Measurements from ENCODE around the gene EPG5. TPM values are rescaled to one million over a fixed set of nuclear protein-coding genes. Genes with fewer than 3 reads are reported as not detected.
"Not testable (repeated sequence)": the region's sequence is repeated elsewhere in the genome, so short reads cannot be mapped to it uniquely, and the experiment has no call there.

The EPG5 gene
- total RNA-seq, 1 experiment from 2014 or later = 22.7 TPM

DNA sequence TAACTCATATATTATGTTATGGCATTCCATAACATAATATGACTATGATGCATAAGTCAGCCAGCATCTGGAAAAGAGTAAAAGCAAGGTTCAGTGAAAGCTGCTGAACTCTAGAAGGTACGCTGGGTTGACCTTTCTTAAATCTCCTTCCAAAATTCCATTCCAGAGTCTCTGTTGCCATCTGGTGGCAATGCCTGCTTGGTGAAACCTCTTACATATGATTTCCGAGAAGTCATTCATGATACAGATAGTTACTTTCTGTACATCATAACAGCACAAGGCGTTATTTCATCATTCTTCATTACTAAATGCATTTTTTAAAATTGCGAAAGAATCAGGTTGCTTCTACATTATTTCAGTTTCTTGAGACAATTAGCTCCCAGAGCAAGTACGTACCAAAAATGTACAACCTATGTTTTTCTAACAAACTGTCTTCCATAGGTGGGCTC is 7.0 kb upstream of the EPG5 start:
- ChIA-PET CTCF (interaction anchor here (0.7 to 3.6 kb wide), 4 partner anchors 64 to 138 kb away, joined by 3 to 34 read pairs (median 6); no protein-coding TSS in a partner anchor), POLR2A (interaction anchor here (0.6 to 0.7 kb wide), 2 partner anchors 17 to 98 kb away, joined by 6 to 8 read pairs; no protein-coding TSS in a partner anchor)
- H3K27me3 Mint-ChIP-seq (ENCODE audit: low read depth) = peaks cover 10% of the 10 kb centered on the region
- no peak overlapping the region for H3K27ac Mint-ChIP-seq
- no peak overlapping the region for H3K4me3 Mint-ChIP-seq
- ATAC-seq = peak; percentile 36
- TF ChIP-seq SMAD3 (CRISPR knock-in tag; IDR thresholded peaks at IDR 0.05; ENCODE audit: borderline replicate concordance) (no peak), GRHL2 (CRISPR knock-in tag; IDR thresholded peaks at IDR 0.05; ENCODE audit: insufficient replicate concordance, severe bottlenecking) (no peak), CREB1 (CRISPR knock-in tag; IDR thresholded peaks at IDR 0.05) (no peak), RORB (CRISPR knock-in tag; IDR thresholded peaks at IDR 0.05) (no peak), FOXK1 (CRISPR knock-in tag; IDR thresholded peaks at IDR 0.05) (no peak), ZNF317 (CRISPR knock-in tag; IDR thresholded peaks at IDR 0.05; ENCODE audit: borderline replicate concordance, low read depth) (no peak), HMGA2 (CRISPR knock-in tag; IDR thresholded peaks at IDR 0.05) (no peak), ZNF138 (CRISPR knock-in tag; conservative IDR thresholded peaks at IDR 0.05) (no peak), EMX1 (CRISPR knock-in tag; IDR thresholded peaks at IDR 0.05) (no peak), MXD4 (CRISPR knock-in tag; IDR thresholded peaks at IDR 0.05; ENCODE audit: borderline replicate concordance) (no peak), SP1 (CRISPR knock-in tag; conservative IDR thresholded peaks at IDR 0.05) (no peak), ZNF423 (CRISPR knock-in tag; IDR thresholded peaks at IDR 0.05) (no peak)
- TF ChIP-seq, protein P1, sequence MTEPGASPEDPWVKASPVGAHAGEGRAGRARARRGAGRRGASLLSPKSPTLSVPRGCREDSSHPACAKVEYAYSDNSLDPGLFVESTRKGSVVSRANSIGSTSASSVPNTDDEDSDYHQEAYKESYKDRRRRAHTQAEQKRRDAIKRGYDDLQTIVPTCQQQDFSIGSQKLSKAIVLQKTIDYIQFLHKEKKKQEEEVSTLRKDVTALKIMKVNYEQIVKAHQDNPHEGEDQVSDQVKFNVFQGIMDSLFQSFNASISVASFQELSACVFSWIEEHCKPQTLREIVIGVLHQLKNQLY (CRISPR knock-in tag; IDR thresholded peaks at IDR 0.05) = no peak
- TF ChIP-seq, protein P2, sequence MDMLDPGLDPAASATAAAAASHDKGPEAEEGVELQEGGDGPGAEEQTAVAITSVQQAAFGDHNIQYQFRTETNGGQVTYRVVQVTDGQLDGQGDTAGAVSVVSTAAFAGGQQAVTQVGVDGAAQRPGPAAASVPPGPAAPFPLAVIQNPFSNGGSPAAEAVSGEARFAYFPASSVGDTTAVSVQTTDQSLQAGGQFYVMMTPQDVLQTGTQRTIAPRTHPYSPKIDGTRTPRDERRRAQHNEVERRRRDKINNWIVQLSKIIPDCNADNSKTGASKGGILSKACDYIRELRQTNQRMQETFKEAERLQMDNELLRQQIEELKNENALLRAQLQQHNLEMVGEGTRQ (CRISPR knock-in tag; IDR thresholded peaks at IDR 0.05) = no peak
- TF ChIP-seq, protein P3, sequence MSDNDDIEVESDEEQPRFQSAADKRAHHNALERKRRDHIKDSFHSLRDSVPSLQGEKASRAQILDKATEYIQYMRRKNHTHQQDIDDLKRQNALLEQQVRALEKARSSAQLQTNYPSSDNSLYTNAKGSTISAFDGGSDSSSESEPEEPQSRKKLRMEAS (CRISPR knock-in tag; IDR thresholded peaks at IDR 0.05) = no peak
- DNase-seq (ENCODE audit: low spot score) = peak; percentile 40
- no peaks in the 10 kb centered on the region for H3K9me3 Mint-ChIP-seq
- peaks cover 15% of the 10 kb centered on the region for H3K4me1 Mint-ChIP-seq
- no peaks in the 10 kb centered on the region for H3K36me3 Mint-ChIP-seq

DNA sequence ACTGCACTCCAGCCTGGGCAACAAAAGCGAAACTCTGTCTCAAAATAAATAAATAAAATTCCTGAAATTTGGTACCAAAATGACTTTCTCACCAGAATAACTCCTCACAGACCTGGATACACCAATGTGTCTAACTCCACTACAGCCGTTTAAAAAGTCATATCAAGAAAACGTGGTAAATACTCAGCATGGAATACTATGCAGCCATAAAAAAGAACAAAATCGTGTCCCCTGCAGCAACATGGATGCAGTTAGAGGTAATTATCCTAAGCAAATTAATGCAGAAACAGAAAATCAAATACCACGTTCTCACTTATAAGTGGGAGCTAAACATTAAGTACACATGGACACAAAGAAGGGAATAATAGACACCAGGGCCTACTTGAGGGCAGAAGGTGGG is 2.2 kb downstream of the EPG5 start:
- DNase-seq (ENCODE audit: low spot score); H3K4me1 Mint-ChIP-seq; CTCF ChIA-PET; H3K27ac Mint-ChIP-seq; H3K9me3 Mint-ChIP-seq; ATAC-seq; POLR2A ChIA-PET; H3K36me3 Mint-ChIP-seq: not testable (repeated sequence)
- peak overlapping the region; percentile 50 for H3K4me3 Mint-ChIP-seq
- H3K27me3 Mint-ChIP-seq (ENCODE audit: low read depth) = peaks cover 20% of the 10 kb centered on the region

DNA sequence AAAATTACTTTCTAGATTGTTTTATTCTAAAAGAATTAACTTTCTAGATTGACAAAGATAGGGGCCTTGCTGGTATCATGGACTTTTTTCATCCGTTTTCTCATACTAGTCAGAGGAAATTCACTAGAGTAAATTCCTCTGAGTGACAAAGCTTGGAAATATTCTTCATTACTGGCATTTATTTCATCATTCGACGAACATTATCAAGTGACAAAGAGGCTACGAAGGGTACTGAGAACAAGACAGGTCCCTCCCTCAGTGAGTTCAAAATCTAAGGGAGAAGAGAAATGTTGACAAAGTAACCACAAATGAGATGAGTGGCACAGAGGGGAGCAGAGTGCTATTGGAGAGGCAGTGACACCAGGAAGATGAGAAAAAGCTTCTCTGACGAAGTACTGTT is 4.3 kb downstream of the EPG5 start:
- peak overlapping the region; percentile 57; the same call in 1 of the 2 replicates for H3K27ac Mint-ChIP-seq
- peaks cover 3% of the 10 kb centered on the region; the same call in 1 of the 2 replicates for H3K4me1 Mint-ChIP-seq
- CTCF ChIA-PET = interaction anchor here (1.7 kb wide), 1 partner anchor 53 kb away, joined by 4 read pairs; no protein-coding TSS in a partner anchor
- peaks cover 5% of the 10 kb centered on the region for H3K9me3 Mint-ChIP-seq
- no peak for ATAC-seq
- no peak overlapping the region for H3K4me3 Mint-ChIP-seq
- POLR2A ChIA-PET = no interaction called here
- peaks cover 4% of the 10 kb centered on the region for H3K36me3 Mint-ChIP-seq
- peaks cover 3% of the 10 kb centered on the region for H3K27me3 Mint-ChIP-seq (ENCODE audit: low read depth)
- no peak for DNase-seq (ENCODE audit: low spot score)
- TF ChIP-seq IRF2 (CRISPR knock-in tag; IDR thresholded peaks at IDR 0.05; ENCODE audit: borderline replicate concordance, low read depth) (no peak), GABPB1 (CRISPR knock-in tag; IDR thresholded peaks at IDR 0.05) (no peak), ZNF317 (CRISPR knock-in tag; IDR thresholded peaks at IDR 0.05; ENCODE audit: borderline replicate concordance, low read depth) (no peak), SMAD4 (CRISPR knock-in tag; IDR thresholded peaks at IDR 0.05) (no peak), ZNF416 (CRISPR knock-in tag; IDR thresholded peaks at IDR 0.05) (no peak), ELF4 (CRISPR knock-in tag; IDR thresholded peaks at IDR 0.05; ENCODE audit: low read depth) (no peak)
- TF ChIP-seq, protein P4, sequence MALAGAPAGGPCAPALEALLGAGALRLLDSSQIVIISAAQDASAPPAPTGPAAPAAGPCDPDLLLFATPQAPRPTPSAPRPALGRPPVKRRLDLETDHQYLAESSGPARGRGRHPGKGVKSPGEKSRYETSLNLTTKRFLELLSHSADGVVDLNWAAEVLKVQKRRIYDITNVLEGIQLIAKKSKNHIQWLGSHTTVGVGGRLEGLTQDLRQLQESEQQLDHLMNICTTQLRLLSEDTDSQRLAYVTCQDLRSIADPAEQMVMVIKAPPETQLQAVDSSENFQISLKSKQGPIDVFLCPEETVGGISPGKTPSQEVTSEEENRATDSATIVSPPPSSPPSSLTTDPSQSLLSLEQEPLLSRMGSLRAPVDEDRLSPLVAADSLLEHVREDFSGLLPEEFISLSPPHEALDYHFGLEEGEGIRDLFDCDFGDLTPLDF (CRISPR knock-in tag; IDR thresholded peaks at IDR 0.05) = no peak
- TF ChIP-seq, protein P5, sequence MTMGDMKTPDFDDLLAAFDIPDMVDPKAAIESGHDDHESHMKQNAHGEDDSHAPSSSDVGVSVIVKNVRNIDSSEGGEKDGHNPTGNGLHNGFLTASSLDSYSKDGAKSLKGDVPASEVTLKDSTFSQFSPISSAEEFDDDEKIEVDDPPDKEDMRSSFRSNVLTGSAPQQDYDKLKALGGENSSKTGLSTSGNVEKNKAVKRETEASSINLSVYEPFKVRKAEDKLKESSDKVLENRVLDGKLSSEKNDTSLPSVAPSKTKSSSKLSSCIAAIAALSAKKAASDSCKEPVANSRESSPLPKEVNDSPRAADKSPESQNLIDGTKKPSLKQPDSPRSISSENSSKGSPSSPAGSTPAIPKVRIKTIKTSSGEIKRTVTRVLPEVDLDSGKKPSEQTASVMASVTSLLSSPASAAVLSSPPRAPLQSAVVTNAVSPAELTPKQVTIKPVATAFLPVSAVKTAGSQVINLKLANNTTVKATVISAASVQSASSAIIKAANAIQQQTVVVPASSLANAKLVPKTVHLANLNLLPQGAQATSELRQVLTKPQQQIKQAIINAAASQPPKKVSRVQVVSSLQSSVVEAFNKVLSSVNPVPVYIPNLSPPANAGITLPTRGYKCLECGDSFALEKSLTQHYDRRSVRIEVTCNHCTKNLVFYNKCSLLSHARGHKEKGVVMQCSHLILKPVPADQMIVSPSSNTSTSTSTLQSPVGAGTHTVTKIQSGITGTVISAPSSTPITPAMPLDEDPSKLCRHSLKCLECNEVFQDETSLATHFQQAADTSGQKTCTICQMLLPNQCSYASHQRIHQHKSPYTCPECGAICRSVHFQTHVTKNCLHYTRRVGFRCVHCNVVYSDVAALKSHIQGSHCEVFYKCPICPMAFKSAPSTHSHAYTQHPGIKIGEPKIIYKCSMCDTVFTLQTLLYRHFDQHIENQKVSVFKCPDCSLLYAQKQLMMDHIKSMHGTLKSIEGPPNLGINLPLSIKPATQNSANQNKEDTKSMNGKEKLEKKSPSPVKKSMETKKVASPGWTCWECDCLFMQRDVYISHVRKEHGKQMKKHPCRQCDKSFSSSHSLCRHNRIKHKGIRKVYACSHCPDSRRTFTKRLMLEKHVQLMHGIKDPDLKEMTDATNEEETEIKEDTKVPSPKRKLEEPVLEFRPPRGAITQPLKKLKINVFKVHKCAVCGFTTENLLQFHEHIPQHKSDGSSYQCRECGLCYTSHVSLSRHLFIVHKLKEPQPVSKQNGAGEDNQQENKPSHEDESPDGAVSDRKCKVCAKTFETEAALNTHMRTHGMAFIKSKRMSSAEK (CRISPR knock-in tag; IDR thresholded peaks at IDR 0.05; ENCODE audit: borderline replicate concordance) = no peak
- TF ChIP-seq, protein P6, sequence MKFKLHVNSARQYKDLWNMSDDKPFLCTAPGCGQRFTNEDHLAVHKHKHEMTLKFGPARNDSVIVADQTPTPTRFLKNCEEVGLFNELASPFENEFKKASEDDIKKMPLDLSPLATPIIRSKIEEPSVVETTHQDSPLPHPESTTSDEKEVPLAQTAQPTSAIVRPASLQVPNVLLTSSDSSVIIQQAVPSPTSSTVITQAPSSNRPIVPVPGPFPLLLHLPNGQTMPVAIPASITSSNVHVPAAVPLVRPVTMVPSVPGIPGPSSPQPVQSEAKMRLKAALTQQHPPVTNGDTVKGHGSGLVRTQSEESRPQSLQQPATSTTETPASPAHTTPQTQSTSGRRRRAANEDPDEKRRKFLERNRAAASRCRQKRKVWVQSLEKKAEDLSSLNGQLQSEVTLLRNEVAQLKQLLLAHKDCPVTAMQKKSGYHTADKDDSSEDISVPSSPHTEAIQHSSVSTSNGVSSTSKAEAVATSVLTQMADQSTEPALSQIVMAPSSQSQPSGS (CRISPR knock-in tag; IDR thresholded peaks at IDR 0.05; ENCODE audit: borderline replicate concordance, low read depth) = no peak

Data from WTC11 (cell line).